ENCODE results near the gene KRT6B.

KRT6B gene

DNA sequence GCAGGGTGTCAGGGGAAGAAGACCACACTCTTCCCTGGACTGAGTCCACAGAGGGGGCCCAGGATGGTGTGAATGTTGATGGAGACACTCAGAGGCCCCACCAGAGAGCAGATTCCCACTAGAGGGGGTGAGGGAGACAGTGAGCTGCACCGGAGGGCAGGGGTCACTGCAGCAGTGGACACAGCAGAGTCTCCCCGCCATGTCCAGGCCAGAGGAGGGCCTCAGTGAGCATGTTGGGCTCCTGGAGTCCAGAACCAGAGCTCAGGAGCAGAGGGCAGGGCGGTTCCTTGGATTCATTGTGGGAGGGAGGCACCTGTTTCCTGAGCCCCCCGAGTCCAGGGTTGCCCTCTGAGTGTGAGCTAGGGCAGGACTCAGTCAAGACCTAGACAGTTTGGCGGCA is 44.0 kb downstream of the KRT6B start:
- DNase-seq = no peak

DNA sequence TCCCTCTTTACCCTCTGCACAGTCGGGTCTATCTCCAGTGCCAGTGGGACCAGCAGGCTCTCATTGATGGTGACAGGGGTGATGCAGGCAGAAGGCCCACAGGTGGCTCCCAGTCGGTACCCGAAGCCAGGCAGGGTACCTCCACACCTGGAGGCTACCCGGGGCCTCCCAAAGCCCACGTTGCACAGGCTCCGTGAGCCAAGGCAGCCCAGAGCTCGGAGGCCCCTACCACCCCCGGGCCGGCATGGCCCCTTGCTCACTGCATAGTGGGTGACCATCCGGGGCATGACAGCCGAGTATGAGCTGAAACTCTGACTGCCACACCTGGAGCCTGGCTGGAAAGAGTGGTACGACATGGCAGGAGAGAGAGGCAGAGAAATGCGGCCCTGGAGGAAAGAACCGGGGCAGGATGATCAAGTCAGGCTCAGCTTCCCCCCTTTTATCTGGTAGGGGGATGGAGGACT is 46.0 kb downstream of the KRT6B start, which contains the start of gene KRT82:
Gene KRT82, minus strand, starts transcription at position 414 of the 464 bp plus-strand sequence. Its CDS starts 58 bp downstream, at position 356.
- DNase-seq = no peak

DNA sequence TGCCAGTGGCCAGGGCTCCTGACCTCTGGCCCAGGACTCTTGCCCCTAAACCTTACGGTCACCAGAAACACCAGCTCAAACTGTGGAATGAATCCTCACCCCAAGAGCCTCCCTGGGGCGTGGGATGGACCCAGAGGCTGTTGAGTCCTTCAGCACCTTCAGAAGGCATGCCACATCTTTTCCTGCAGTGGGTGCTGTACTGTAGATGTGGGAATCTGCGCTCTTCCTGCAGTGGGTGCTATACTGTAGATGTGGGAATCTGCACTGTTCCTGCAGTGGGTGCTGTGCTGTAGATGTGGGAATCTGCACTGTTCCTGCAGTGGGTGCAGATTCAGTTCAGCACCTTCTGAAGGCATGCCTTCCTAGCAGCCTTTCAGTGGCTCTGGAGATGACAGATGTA is 47.0 kb downstream of the KRT6B start:
- no peak for DNase-seq

DNA sequence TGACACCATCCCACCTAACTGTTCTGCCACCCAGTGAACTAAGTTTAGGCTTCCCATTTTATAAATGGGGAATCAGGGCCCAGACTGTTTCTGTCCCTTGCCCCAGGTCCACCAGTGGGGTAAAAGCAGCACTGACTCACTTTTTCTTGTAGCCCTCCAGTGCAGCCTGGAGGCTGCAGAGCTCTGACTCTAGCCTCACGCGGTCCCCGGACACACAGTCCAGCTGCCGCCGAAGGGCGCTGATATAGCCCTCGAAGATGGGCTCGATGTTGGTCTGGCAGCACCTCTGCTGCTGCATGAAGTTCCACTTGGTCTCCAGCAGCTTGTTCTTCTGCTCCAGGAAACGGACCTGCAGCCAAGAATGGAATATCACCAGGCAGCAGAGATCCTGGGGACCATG is 48.4 kb downstream of the KRT6B start:
- no peak for DNase-seq

DNA sequence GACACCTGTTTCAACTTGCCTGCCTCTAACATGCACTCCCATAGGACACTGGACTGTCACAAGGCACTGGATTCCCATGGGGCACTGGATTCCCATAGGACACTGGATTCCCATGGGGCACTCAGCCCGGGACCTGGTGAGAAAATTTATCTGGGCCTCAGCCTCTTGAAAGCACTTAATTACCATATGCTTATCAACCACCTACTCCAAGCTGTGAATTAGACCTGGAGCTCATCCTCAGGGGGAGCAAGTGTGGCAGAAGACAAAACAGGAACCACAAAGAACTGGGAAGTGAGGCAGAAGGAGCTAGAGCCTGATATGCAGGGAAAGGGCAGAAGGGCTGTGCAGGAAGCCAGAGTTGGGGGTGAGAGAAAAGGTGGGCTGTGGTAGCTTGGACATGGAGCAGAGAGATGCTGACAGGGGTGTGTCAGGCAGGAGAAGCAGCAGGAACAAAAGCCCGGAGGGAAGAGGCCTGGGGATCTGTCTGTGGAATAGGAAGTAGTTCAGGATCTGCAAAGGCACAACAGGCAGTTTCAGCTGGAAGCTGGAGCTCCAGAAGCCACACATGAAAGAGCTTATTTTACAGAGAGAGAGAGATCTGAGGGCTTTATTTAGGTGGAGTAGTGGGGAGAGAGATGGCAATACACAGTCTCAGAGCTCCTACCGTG is 48.9 kb downstream of the KRT6B start:
- DNase-seq = no peak

DNA sequence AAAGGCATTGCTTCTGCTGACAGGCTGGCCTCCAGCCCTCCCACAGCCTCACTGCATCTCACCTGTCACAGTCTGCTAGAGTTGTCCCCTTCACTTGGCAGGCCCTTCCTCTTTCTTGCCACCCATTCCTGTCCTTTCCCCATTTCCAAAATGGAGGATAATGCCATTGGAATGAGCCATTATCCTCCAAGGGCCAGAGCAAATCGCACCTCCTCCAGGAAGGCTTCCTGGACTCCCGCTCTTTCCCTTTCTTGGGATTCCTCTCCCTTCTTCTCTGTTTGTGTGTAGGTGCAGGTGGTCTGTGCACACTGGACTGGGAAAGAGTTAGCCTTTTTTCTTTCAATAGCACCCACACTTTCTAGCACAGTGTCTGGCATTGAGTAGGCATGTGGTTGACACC is 49.6 kb downstream of the KRT6B start:
- DNase-seq = no peak

DNA sequence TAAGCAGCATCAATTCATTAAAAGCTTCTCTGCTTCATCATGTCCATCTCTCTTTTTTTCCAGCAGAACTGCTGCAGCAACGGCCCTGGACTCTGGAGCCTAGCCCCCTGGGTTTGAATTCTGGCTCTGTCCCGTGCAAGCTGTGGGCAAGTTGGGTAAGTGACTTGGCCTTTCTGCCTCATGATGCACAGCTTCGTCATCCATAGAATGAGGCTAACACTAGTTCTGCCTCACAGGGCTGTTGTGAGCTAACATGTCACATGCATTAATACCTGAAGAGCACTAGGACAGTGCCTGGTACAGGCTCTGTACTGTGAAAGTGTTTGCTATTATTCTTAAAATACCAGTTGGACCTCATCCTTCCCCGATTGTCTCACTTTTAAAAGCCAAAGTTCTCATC is 50.0 kb downstream of the KRT6B start:
- DNase-seq = no peak

DNA sequence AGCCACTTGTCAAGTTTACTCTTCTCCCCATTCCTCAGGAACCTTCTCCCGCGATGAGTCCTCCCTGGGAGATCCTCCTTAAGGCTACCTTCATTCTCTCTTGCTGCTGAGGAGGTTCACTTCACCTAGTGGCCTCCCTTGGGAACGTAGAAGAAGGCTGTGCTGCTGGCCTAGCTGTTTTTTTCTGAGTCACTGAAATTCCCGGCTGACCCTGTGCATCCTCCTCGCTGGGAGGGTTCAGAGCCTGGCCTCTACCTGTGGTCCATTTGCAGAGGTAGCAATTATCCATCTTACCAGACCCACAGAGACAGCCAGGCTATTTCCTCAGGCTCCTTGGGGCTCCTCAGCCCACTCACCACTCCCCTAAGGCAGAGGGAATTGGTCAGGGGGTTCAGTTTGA is 50.4 kb downstream of the KRT6B start:
- DNase-seq = no peak

DNA sequence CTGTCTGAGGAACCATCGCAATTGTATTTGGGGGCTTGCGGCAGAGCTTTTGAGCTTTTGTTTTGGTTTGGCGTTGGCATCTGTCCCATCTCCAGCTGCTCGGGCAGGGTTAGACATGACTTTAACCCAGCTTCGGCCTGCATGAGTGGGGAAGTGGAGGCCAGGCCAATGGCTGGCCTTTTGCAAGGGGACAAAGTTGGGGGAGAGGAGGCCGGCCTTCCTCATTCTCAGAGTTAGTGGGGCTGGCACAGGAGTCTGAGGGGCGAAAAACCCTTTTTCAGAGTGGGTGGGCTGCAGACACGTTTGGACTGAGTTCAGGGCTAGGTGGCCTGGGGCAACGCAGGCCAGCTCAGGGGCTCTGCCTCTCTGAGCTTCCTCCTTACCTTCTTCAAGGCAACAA is 51.0 kb downstream of the KRT6B start:
- DNase-seq = no peak

DNA sequence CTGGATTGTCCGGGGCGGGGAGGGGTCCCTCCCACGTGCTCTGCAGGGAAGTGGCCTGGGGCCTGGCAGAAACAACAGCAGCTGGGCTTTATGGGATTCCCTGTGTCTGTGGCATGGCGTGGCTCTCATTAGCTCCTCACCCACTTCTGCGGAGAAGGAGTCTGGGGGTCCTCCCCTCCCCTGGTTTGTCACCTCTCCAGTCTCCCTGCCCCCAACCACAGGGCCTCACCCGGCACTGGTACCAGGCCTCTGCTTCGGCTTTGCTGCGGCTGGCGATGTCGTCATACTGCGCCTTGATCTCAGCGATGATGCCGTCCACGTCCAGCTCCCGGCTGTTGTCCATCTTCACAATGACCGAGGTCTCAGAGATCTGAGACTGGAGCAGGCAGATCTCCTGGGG is 52.2 kb downstream of the KRT6B start:
- no peak for DNase-seq

DNA sequence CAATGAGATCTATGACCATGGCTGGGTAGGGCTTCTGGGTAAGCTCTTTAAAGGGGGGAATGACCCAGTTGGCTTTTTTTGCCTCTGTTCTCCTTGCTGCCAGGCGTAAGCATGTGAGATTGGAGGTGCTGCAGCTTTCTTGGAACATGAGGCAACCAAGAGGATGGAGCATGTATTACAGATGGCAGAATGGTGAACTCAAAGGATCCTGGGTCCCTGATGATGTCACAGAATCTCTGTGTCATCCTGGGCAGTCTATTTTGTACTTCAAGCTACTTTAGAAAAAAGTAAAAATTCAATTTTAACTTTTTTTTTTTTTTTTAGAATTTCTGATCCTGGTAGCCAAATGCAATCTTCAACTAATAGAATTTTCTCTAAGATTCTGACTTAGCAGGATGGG is 53.8 kb downstream of the KRT6B start:
- no peak for DNase-seq

DNA sequence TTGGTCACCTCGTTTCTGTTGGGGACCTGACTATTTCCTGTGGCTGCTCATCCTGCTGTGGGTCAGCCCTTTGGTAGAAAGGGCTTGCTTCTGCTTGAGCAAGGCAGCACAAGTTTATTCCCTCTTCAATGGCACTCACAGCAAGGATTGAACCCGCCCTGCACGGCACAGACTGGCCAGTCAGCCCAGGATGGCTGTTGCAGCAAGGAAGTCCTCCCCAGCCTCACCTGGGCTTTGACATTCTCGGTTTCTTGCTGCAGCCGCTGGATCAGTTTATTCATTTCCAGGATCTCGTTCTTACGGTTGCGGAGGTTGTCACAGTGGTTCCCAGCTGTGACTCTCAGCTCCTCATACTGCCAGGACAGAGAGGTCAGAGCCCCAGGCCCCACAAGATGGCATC is 55.3 kb downstream of the KRT6B start:
- DNase-seq = no peak

All from DMS79 (cell line).